ENCODE measurements around the gene PNMA6F.

DNA sequence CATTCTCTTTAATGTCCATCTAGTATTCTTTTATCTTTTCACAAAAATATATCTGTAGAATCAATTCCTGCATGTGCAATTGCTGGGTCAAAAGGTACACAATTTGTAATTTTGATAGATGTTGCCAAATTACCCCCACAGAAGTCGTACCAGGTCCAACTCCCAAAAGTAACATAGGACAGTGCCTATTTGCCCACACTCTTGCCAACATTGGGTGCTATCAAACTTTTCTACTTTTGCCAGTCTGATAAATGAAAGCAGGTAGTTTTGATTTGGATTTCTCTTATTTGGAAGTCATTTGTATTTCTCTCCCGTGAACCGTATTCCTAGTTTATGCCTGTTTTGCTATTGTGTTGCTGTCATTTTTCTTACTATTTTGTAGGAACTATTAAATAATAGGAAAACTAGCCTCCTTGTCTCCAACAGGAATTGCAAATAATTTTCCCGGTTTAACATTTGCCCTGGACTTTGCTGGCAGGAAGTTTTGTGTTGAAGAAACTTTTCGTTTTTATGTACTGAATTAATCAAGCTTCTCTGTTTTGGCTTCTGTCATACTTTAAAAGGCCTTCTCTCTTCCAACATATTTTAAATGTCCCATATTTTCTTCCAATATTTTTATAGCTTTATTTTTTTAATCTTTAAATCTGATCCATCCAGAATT is 45.4 kb upstream of the PNMA6F start:
- TF ChIP-seq, protein P1, sequence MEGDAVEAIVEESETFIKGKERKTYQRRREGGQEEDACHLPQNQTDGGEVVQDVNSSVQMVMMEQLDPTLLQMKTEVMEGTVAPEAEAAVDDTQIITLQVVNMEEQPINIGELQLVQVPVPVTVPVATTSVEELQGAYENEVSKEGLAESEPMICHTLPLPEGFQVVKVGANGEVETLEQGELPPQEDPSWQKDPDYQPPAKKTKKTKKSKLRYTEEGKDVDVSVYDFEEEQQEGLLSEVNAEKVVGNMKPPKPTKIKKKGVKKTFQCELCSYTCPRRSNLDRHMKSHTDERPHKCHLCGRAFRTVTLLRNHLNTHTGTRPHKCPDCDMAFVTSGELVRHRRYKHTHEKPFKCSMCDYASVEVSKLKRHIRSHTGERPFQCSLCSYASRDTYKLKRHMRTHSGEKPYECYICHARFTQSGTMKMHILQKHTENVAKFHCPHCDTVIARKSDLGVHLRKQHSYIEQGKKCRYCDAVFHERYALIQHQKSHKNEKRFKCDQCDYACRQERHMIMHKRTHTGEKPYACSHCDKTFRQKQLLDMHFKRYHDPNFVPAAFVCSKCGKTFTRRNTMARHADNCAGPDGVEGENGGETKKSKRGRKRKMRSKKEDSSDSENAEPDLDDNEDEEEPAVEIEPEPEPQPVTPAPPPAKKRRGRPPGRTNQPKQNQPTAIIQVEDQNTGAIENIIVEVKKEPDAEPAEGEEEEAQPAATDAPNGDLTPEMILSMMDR (IDR thresholded peaks at IDR 0.05; ENCODE audit: low read depth, low read length, poor library complexity, severe bottlenecking): no peak
- TF ChIP-seq EZH2phosphoT487 (IDR thresholded peaks at IDR 0.05; ENCODE audit: borderline replicate concordance, low read length): no peak
